SU-DHL-6 (cell line): ENCODE measurements around the gene LYSMD1.

Experiments used
- CTCF ChIP-seq: fragments of 200-600 bp; sonication (generic); IDR thresholded peaks from one replicate; pipeline ENCODE4 v1.5.1; 2017; ENCODE audit warnings: antibody characterized with exemption, mild to moderate bottlenecking, low read length, moderate library complexity; ENCODE audit not compliant: insufficient read depth, poor library complexity, severe bottlenecking
- EZH2phosphoT487 ChIP-seq: fragments of 200-600 bp; sonication (generic), shearing (Covaris generic); conservative IDR thresholded peaks from 2 replicates; pipeline ENCODE4 v1.6.1; 2018; ENCODE audit warnings: mild to moderate bottlenecking, antibody characterized with exemption, low read length, moderate library complexity, mixed read lengths

- TF ChIP-seq CTCF (no peak), EZH2phosphoT487 (no peak)
Observed at GRCh38 chr1:151146412-151147131, 19.1 kb downstream of the LYSMD1 start, which contains the start of gene SEMA6C.
